ENCODE data around the gene CES2. TPM values are rescaled to one million over a fixed set of nuclear protein-coding genes. Genes with fewer than 3 reads are reported as not detected.

The CES2 gene
- total and polyA plus RNA-seq, 10 of the 15 experiments (the other 5 are each of a cell fraction or from before 2014, with no cell fraction given), result 1.6 to 33.7 (median 21.0) TPM

DNA sequence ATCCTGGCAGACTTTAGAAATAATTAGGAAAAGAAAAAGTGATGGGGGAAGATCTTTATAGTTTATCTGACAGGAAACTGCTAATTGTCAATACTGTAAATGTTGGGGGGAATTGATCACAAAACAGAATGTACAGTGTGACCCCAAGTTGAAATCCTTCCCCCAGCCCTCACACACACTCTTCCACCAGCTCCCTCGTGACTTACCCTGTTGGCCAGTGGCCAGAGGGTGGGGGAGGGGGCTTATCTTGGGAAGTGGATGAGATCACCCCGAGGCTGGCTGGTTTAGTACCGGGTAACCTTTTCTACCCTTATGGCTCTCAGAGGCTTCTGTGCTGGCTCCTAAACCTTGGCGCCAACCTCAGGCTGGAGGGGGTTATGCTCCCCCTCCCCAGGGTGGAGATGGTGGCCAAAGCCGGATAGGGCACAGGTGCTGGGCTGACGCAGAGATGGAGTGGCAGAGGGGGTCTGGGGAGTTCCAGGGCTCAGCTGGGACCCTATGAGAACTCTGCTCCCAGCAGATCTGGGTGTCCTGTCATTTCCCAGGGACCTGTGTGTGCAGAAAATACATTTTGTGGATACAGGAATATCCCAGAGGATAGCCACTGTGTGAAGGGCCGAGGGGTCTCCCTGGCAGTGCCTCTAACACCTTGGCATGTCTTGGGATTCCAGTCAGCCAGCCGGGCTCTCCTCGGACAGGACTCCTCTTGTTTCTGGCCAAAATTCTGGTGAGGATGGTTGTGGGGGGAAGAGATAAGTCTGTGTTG lies 35.2 kb upstream of the CES2 start:
- ATAC-seq (no peak), DNase-seq (ENCODE audit: low read depth, low spot score) (no peak), FAIRE-seq (no peak)
- Histone ChIP-seq H3K4me3 (no peak overlapping the region), H3K36me3 (ENCODE audit: control insufficient read depth in 2 of 2, insufficient read depth in 2 of 2, low read length in 1 of 2) (no peaks in the 10 kb centered on the region), H2AFZ (ENCODE audit: control insufficient read depth, low read depth, low read length) (no peak overlapping the region), H3K9ac (ENCODE audit: control insufficient read depth, insufficient read depth, low read length) (no peak overlapping the region), H3K27ac (ENCODE audit: control insufficient read depth, insufficient read depth) (no peak overlapping the region), H3K27me3 (replicated peaks in 1 of 2; ENCODE audit: control insufficient read depth in 2 of 2, insufficient read depth in 2 of 2, low read length in 1 of 2) (no peaks in the 10 kb centered on the region), H3K9me3 (replicated peaks; ENCODE audit: control insufficient read depth, insufficient read depth, low read length) (no peaks in the 10 kb centered on the region), H3K4me1 (ENCODE audit: control insufficient read depth, insufficient read depth, low read length) (no peaks in the 10 kb centered on the region), H3K79me2 (ENCODE audit: control insufficient read depth, insufficient read depth, low read length) (no peaks in the 10 kb centered on the region), H4K20me1 (ENCODE audit: control insufficient read depth, insufficient read depth) (no peaks in the 10 kb centered on the region), H3K4me2 (ENCODE audit: control insufficient read depth, insufficient read depth) (no peak overlapping the region)
- POLR2A ChIA-PET, result interaction anchor here (0.8 kb wide), 1 partner anchor 42 kb away, joined by 3 read pairs; no protein-coding TSS in a partner anchor
- in situ Hi-C loops (cut with MboI), result no loop called here
- TF ChIP-seq, protein P1, sequence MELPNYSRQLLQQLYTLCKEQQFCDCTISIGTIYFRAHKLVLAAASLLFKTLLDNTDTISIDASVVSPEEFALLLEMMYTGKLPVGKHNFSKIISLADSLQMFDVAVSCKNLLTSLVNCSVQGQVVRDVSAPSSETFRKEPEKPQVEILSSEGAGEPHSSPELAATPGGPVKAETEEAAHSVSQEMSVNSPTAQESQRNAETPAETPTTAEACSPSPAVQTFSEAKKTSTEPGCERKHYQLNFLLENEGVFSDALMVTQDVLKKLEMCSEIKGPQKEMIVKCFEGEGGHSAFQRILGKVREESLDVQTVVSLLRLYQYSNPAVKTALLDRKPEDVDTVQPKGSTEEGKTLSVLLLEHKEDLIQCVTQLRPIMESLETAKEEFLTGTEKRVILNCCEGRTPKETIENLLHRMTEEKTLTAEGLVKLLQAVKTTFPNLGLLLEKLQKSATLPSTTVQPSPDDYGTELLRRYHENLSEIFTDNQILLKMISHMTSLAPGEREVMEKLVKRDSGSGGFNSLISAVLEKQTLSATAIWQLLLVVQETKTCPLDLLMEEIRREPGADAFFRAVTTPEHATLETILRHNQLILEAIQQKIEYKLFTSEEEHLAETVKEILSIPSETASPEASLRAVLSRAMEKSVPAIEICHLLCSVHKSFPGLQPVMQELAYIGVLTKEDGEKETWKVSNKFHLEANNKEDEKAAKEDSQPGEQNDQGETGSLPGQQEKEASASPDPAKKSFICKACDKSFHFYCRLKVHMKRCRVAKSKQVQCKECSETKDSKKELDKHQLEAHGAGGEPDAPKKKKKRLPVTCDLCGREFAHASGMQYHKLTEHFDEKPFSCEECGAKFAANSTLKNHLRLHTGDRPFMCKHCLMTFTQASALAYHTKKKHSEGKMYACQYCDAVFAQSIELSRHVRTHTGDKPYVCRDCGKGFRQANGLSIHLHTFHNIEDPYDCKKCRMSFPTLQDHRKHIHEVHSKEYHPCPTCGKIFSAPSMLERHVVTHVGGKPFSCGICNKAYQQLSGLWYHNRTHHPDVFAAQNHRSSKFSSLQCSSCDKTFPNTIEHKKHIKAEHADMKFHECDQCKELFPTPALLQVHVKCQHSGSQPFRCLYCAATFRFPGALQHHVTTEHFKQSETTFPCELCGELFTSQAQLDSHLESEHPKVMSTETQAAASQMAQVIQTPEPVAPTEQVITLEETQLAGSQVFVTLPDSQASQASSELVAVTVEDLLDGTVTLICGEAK (IDR thresholded peaks at IDR 0.05; ENCODE audit: borderline replicate concordance), result no peak
- TF ChIP-seq POLR2A (IDR thresholded peaks at IDR 0.05; ENCODE audit: low read depth, low read length), result no peak
- no peak for TF ChIP-seq ZNF622 (IDR thresholded peaks at IDR 0.05)
- TF ChIP-seq SPI1 (IDR thresholded peaks at IDR 0.05; ENCODE audit: borderline replicate concordance, insufficient read depth, low read depth, low read length), result no peak
- TF ChIP-seq, protein P2, sequence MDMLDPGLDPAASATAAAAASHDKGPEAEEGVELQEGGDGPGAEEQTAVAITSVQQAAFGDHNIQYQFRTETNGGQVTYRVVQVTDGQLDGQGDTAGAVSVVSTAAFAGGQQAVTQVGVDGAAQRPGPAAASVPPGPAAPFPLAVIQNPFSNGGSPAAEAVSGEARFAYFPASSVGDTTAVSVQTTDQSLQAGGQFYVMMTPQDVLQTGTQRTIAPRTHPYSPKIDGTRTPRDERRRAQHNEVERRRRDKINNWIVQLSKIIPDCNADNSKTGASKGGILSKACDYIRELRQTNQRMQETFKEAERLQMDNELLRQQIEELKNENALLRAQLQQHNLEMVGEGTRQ (IDR thresholded peaks at IDR 0.05; ENCODE audit: borderline replicate concordance, low read depth, low read length), result no peak
- TF ChIP-seq, protein P3, sequence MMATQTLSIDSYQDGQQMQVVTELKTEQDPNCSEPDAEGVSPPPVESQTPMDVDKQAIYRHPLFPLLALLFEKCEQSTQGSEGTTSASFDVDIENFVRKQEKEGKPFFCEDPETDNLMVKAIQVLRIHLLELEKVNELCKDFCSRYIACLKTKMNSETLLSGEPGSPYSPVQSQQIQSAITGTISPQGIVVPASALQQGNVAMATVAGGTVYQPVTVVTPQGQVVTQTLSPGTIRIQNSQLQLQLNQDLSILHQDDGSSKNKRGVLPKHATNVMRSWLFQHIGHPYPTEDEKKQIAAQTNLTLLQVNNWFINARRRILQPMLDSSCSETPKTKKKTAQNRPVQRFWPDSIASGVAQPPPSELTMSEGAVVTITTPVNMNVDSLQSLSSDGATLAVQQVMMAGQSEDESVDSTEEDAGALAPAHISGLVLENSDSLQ (IDR thresholded peaks at IDR 0.05), result no peak
- no peak for TF ChIP-seq FOXK2 (IDR thresholded peaks at IDR 0.05)
- TF ChIP-seq RELA (IDR thresholded peaks at IDR 0.05; ENCODE audit: borderline replicate concordance, partially characterized antibody), result no peak
- no peak for TF ChIP-seq EZH2 (IDR thresholded peaks at IDR 0.05; ENCODE audit: borderline replicate concordance, control insufficient read depth, low read depth, low read length)
- TF ChIP-seq EGR1 (IDR thresholded peaks at IDR 0.05; ENCODE audit: borderline replicate concordance in 1 of 2, low read depth in 2 of 2, low read length in 2 of 2), result no peak
- TF ChIP-seq, protein P4, sequence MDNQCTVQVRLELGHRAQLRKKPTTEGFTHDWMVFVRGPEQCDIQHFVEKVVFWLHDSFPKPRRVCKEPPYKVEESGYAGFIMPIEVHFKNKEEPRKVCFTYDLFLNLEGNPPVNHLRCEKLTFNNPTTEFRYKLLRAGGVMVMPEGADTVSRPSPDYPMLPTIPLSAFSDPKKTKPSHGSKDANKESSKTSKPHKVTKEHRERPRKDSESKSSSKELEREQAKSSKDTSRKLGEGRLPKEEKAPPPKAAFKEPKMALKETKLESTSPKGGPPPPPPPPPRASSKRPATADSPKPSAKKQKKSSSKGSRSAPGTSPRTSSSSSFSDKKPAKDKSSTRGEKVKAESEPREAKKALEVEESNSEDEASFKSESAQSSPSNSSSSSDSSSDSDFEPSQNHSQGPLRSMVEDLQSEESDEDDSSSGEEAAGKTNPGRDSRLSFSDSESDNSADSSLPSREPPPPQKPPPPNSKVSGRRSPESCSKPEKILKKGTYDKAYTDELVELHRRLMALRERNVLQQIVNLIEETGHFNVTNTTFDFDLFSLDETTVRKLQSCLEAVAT (IDR thresholded peaks at IDR 0.05), result no peak
- TF ChIP-seq TCF12 (IDR thresholded peaks at IDR 0.05; ENCODE audit: low read depth, low read length), result no peak
- TF ChIP-seq MYB (IDR thresholded peaks at IDR 0.05; ENCODE audit: borderline replicate concordance, low read depth, low read length), result no peak
- no peak for TF ChIP-seq DPF2 (IDR thresholded peaks at IDR 0.05)
- TF ChIP-seq CHD1 (IDR thresholded peaks at IDR 0.05; ENCODE audit: low read depth, low read length), result no peak
- RAD21 ChIA-PET (ENCODE audit: unreplicated experiment), result interaction anchor here (0.8 kb wide), 1 partner anchor 19 kb away, joined by 3 read pairs; no protein-coding TSS in a partner anchor
- intact Hi-C loops (cut with micrococcal nuclease; ENCODE audit: unreplicated experiment), result no loop called here
- no TSS peak for BruUV-seq (replicated peaks)
- WGBS (ENCODE audit: insufficient coverage, insufficient replicate concordance, low lambda C conversion rate, missing lambda C conversion rate), result 37% methylated on average over 9 of the region's 9 CpGs
- CTCF ChIA-PET, result interaction anchor here (1.0 to 1.5 kb wide), 2 partner anchors 16 to 19 kb away, joined by 3 to 4 read pairs; partner anchors contain the start of gene PDP2
- SMC1A ChIA-PET (ENCODE audit: uncharacterized antibody, unreplicated experiment), result no interaction called here
